Dendritic cell treated with granulocyte-macrophage colony-stimulating factor and Interleukin-4, amounts not matched to agents 40 ng/mL and 50 ng/mL, for 4 days (primary cell): Measurements from ENCODE around the gene CD2BP2.
"Not testable (repeated sequence)": the region's sequence is repeated elsewhere in the genome, so short reads cannot be mapped to it uniquely, and the experiment has no call there.

Source experiments
- H3K27ac Mint-ChIP-seq: one replicate; pipeline ENCODE4 v1.8.0; 2022; ENCODE audit warnings: mild to moderate bottlenecking, mixed read lengths
- H3K27me3 Mint-ChIP-seq: one replicate; pipeline ENCODE4 v1.8.0; 2022; ENCODE audit warnings: mild to moderate bottlenecking, mixed read lengths
- H3K36me3 Mint-ChIP-seq: one replicate; pipeline ENCODE4 v1.8.0; 2022; ENCODE audit warnings: low read depth, mixed read lengths
- H3K4me1 Mint-ChIP-seq: one replicate; pipeline ENCODE4 v1.8.0; 2022; ENCODE audit warnings: low read depth, mixed read lengths
- H3K4me3 Mint-ChIP-seq: one replicate; pipeline ENCODE4 v1.8.0; 2022; ENCODE audit warnings: mild to moderate bottlenecking, moderate library complexity, mixed read lengths
- H3K9me3 Mint-ChIP-seq: one replicate; pipeline ENCODE4 v1.8.0; 2022; ENCODE audit warnings: mixed read lengths
- intact Hi-C: fragments of 100-400 bp; cut with micrococcal nuclease; formaldehyde crosslinking; loops from one replicate; pipeline ENCODE4 v1.15.0; 2022

Gene CD2BP2

GRCh38 chr16:30350134-30350871 lies 4.8 kb downstream of the CD2BP2 start:
- Mint-ChIP-seq H3K36me3 (peaks cover 66% of the 10 kb centered on the region), H3K4me3 (no peak overlapping the region), H3K4me1 (peaks cover 22% of the 10 kb centered on the region), H3K27ac (peak overlapping the region; percentile 28), H3K27me3 (no peaks in the 10 kb centered on the region), H3K9me3 (no peaks in the 10 kb centered on the region)
- intact Hi-C loops: loop anchor here (5.0 kb wide), 1 partner anchor 57 kb away; the partner anchor contains the start of gene ZNF771

- peaks cover 60% of the 10 kb centered on the region for H3K36me3 Mint-ChIP-seq
- H3K27me3 Mint-ChIP-seq: no peaks in the 10 kb centered on the region
- H3K9me3 Mint-ChIP-seq: no peaks in the 10 kb centered on the region
- peaks cover 22% of the 10 kb centered on the region for H3K4me1 Mint-ChIP-seq
- no peak overlapping the region for H3K27ac Mint-ChIP-seq
- H3K4me3 Mint-ChIP-seq: no peak overlapping the region
- intact Hi-C loops: loop anchor here (5.0 kb wide), 1 partner anchor 58 kb away; the partner anchor contains the start of gene ZNF771
These were observed 5.4 kb downstream of the CD2BP2 start for GRCh38 chr16:30349675-30350074.

- H3K4me3 Mint-ChIP-seq: no peak overlapping the region
- H3K27ac Mint-ChIP-seq: no peak overlapping the region
- H3K27me3 Mint-ChIP-seq: no peaks in the 10 kb centered on the region
- intact Hi-C loops: no loop called here
- H3K9me3 Mint-ChIP-seq: no peaks in the 10 kb centered on the region
- peaks cover 16% of the 10 kb centered on the region for H3K4me1 Mint-ChIP-seq
- peaks cover 52% of the 10 kb centered on the region for H3K36me3 Mint-ChIP-seq
These were observed 6.2 kb downstream of the CD2BP2 start for GRCh38 chr16:30348929-30349328.

DNA sequence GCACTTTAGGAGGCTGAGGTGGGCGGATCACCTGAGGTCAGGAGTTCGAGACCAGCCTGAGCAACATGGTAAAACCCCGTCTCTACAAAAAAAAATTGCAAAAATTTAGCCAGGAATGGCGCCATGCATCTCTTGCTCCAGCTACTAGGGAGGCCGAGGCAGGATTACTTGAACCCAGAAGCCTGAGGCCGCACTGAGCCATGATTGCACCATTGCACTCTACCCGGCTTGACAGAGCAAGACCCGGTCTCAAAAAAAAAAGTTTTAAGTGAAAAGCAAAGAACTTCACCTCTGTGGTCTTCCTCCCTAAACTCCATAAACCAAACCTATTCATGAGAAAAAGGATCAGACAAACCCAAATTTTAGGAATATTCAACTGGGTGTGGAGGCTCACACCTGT lies 7.0 kb downstream of the CD2BP2 start:
- H3K4me1 Mint-ChIP-seq: peaks cover 8% of the 10 kb centered on the region
- no peaks in the 10 kb centered on the region for H3K27me3 Mint-ChIP-seq
- H3K9me3 Mint-ChIP-seq: no peaks in the 10 kb centered on the region
- no peak overlapping the region for H3K4me3 Mint-ChIP-seq
- H3K36me3 Mint-ChIP-seq: peaks cover 44% of the 10 kb centered on the region
- H3K27ac Mint-ChIP-seq: no peak overlapping the region
- intact Hi-C loops: no loop called here

DNA sequence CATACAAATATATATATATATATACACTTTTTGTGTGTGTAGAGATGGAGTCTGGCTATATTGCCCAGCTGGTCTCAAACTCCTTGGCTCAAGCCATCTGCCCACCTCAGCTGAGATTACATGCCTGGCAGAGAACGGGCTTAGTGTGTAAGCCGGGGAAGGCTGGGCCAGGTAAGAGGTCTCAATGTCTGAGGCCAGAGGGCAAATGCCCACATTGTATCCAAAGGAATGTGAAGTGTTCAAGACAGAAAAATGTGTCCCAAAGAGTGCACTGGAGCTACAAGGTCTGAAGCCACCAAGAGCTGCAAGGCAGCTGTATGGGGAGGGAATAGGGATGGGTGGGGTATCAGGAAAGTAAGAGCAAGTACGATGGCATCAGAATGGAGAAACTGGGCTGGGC lies 8.8 kb downstream of the CD2BP2 start:
- H3K9me3 Mint-ChIP-seq: no peaks in the 10 kb centered on the region
- H3K36me3 Mint-ChIP-seq: peaks cover 26% of the 10 kb centered on the region
- peaks cover 6% of the 10 kb centered on the region for H3K4me1 Mint-ChIP-seq
- H3K4me3 Mint-ChIP-seq: no peak overlapping the region
- no peak overlapping the region for H3K27ac Mint-ChIP-seq
- H3K27me3 Mint-ChIP-seq: no peaks in the 10 kb centered on the region
- intact Hi-C loops: no loop called here

DNA sequence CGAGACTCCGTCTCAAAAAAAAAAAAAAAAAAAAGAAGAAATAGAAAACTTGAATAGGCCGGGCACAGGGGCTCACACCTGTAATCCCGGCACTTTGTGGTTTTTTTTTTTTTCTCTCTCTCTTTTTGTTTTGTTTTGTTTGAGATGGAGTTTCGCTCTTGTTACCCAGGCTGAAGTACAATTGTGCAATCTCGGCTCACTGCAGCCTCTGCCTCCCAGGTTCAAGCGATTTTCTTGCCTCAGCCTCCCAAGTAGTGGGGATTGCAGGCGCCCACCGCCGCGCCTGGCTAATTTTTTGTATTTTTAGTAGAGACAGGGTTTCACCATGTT lies 11.7 kb downstream of the CD2BP2 start:
- H3K4me1 Mint-ChIP-seq, H3K9me3 Mint-ChIP-seq, H3K27me3 Mint-ChIP-seq, H3K27ac Mint-ChIP-seq, H3K4me3 Mint-ChIP-seq, intact Hi-C loops, H3K36me3 Mint-ChIP-seq: not testable (repeated sequence)

DNA sequence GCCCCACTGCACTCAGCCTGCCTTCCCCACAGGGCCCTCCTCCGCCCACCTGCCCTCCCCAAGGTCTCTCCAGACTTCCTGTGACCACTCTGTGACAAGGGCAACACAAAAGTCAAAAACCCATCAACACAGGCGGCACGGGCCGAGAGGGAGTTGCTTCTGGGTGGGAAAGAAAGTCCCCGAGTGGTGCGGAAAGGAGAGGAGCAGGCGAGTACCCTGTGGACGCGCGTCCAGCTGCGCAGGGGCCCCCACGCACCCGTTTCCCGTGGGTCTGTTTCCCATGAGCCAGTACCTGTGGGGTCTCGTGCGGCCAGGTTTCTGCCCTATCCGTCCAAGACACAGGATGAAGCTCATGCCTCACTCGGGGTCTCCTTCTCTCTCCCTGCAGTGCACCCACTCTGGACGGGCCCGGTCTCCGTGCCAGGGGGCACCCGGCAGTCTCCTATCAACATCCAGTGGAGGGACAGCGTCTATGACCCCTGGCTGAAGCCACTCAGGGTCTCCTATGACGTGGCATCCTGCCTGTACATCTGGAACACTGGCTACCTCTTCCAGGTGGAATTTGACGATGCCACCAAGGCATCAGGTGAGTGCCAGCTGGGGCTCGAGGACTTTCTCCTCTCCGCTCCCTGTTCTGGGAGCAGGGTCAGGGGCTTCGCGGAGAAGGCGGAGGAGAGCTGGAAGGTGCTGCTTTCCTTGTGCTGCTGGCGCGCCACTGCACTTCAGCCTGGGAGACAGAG lies 12.2 kb downstream of the CD2BP2 start:
- Mint-ChIP-seq H3K4me3 (no peak overlapping the region), H3K27ac (no peak overlapping the region), H3K9me3 (no peaks in the 10 kb centered on the region), H3K36me3 (no peaks in the 10 kb centered on the region), H3K4me1 (no peaks in the 10 kb centered on the region), H3K27me3 (no peaks in the 10 kb centered on the region)
- intact Hi-C loops: no loop called here

- H3K36me3 Mint-ChIP-seq, H3K9me3 Mint-ChIP-seq, H3K4me1 Mint-ChIP-seq, H3K27ac Mint-ChIP-seq, H3K27me3 Mint-ChIP-seq, intact Hi-C loops, H3K4me3 Mint-ChIP-seq: not testable (repeated sequence)
These were observed 13.1 kb downstream of the CD2BP2 start for GRCh38 chr16:30341971-30342370.

DNA sequence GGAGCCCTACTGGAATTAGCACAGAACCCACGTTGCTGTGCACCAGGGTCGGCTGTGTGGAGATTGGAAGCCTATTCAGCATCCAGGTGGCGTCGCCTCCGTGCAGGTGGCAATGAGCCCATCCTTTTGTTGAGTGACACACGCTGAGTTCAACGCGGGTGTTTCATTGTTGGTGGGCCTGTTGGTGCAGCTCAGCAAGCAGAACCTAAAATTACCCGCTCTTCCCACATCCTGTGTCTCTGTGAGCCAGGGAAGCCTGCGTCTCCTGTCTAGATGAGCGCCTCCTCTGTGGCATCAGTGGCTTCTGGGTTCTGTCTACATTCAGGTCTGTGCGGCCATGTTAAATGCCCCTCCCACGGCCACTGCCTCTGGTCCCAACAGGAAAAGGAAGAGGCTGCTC lies 14.5 kb downstream of the CD2BP2 start:
- no peaks in the 10 kb centered on the region for H3K36me3 Mint-ChIP-seq
- no peak overlapping the region for H3K27ac Mint-ChIP-seq
- H3K9me3 Mint-ChIP-seq: no peaks in the 10 kb centered on the region
- intact Hi-C loops: no loop called here
- no peak overlapping the region for H3K4me3 Mint-ChIP-seq
- H3K27me3 Mint-ChIP-seq: no peaks in the 10 kb centered on the region
- peaks cover 16% of the 10 kb centered on the region for H3K4me1 Mint-ChIP-seq

GRCh38 chr16:30338715-30339114 lies 16.4 kb downstream of the CD2BP2 start:
- peaks cover 12% of the 10 kb centered on the region for H3K36me3 Mint-ChIP-seq
- H3K27me3 Mint-ChIP-seq, H3K27ac Mint-ChIP-seq, H3K9me3 Mint-ChIP-seq, H3K4me3 Mint-ChIP-seq, intact Hi-C loops: not testable (repeated sequence)
- peaks cover 19% of the 10 kb centered on the region for H3K4me1 Mint-ChIP-seq

DNA sequence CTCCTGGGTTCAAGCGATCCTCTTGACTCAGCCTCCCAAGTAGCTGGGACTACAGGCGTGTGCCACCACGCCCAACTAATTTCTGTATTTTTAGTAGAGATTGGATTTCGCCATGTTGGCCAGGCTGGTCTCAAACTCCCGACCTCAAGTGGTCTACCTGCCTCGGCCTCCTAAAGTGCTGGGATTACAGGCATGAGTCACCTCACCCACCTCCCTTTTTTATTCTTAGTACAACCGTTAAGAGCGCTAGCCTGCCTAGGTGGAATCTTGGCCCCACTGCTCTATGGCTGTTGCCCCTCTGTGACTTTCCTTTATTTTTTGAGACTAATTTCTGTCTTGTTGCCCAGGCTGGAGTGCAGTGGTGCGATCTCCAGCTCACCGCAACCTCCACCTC lies 17.1 kb downstream of the CD2BP2 start:
- intact Hi-C loops, H3K27me3 Mint-ChIP-seq, H3K9me3 Mint-ChIP-seq, H3K4me3 Mint-ChIP-seq, H3K27ac Mint-ChIP-seq: not testable (repeated sequence)
- H3K36me3 Mint-ChIP-seq: peaks cover 12% of the 10 kb centered on the region
- peaks cover 19% of the 10 kb centered on the region for H3K4me1 Mint-ChIP-seq

GRCh38 chr16:30335598-30336474 lies 19.3 kb downstream of the CD2BP2 start:
- Mint-ChIP-seq H3K36me3 (peaks cover 12% of the 10 kb centered on the region), H3K4me3 (peak overlapping the region; percentile 80), H3K27me3 (no peaks in the 10 kb centered on the region), H3K9me3 (no peaks in the 10 kb centered on the region), H3K4me1 (peaks cover 20% of the 10 kb centered on the region), H3K27ac (peak overlapping the region; percentile 92)
- intact Hi-C loops: loop anchor here (2.0 kb wide), 2 partner anchors 19 to 35 kb away; partner anchors contain the start of genes CD2BP2 and TBC1D10B

- intact Hi-C loops: loop anchor here (2.0 kb wide), 2 partner anchors 20 to 36 kb away; partner anchors contain the start of genes CD2BP2 and TBC1D10B
- Mint-ChIP-seq H3K4me1 (peaks cover 25% of the 10 kb centered on the region), H3K4me3 (peak overlapping the region; percentile 80), H3K27ac (peak overlapping the region; percentile 92), H3K36me3 (peaks cover 12% of the 10 kb centered on the region)
- H3K27me3 Mint-ChIP-seq, H3K9me3 Mint-ChIP-seq: not testable (repeated sequence)
These were observed 20.0 kb downstream of the CD2BP2 start for GRCh38 chr16:30335028-30335597.
